ENCODE results near the gene GDPD5. TPM values are rescaled to one million over a fixed set of nuclear protein-coding genes. Genes with fewer than 3 reads are reported as not detected.

The GDPD5 gene
- total and polyA plus RNA-seq, 2 donors (not counting 3 experiments of a cell fraction or from before 2014, with no cell fraction given), result 60.2 to 79.2 TPM

DNA sequence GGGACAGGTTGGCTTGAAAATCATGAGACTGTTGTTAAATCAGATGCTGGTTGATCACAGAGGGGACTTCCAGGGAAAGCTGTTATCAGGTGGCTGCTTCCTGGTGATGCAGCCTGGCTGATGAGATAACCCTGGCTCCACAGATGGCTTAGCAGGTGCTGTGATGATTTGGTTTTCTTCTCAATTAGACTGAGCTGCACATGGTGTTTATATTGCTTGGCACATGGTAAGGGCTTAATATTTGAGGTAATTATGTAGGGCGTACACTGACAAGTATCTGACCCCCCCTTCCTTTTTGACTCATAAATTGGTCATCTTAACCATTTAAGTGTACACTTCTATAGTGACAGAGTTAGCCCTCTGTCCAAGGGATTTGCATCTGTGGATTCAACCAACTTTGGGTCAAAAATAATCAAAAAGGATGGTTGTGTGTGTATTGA is 119.4 kb downstream of the GDPD5 start:
- TF ChIP-seq EZH2 (IDR thresholded peaks at IDR 0.05; ENCODE audit: borderline replicate concordance, low read depth, low read length, severe bottlenecking) (no peak), GATA2 (IDR thresholded peaks at IDR 0.05; ENCODE audit: insufficient read depth, insufficient read length, low read depth, low read length) (peak; percentile 95), MYC (IDR thresholded peaks at IDR 0.05; ENCODE audit: low read depth, low read length) (no peak), POLR2A (IDR thresholded peaks at IDR 0.05; ENCODE audit: low read depth, low read length) (peak; percentile 77), FOS (IDR thresholded peaks at IDR 0.05; ENCODE audit: borderline replicate concordance, insufficient read depth, low read length) (peak; percentile 54), JUN (IDR thresholded peaks at IDR 0.05; ENCODE audit: borderline replicate concordance, insufficient read depth, insufficient read length, low read depth) (no peak), POLR2AphosphoS5 (IDR thresholded peaks at IDR 0.05; ENCODE audit: insufficient read depth, low read depth, low read length) (peak; percentile 82)
- TF ChIP-seq, protein P1, sequence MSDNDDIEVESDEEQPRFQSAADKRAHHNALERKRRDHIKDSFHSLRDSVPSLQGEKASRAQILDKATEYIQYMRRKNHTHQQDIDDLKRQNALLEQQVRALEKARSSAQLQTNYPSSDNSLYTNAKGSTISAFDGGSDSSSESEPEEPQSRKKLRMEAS (IDR thresholded peaks at IDR 0.05; ENCODE audit: insufficient read depth, insufficient read length), result peak; percentile 42
- TF ChIP-seq, protein P2, sequence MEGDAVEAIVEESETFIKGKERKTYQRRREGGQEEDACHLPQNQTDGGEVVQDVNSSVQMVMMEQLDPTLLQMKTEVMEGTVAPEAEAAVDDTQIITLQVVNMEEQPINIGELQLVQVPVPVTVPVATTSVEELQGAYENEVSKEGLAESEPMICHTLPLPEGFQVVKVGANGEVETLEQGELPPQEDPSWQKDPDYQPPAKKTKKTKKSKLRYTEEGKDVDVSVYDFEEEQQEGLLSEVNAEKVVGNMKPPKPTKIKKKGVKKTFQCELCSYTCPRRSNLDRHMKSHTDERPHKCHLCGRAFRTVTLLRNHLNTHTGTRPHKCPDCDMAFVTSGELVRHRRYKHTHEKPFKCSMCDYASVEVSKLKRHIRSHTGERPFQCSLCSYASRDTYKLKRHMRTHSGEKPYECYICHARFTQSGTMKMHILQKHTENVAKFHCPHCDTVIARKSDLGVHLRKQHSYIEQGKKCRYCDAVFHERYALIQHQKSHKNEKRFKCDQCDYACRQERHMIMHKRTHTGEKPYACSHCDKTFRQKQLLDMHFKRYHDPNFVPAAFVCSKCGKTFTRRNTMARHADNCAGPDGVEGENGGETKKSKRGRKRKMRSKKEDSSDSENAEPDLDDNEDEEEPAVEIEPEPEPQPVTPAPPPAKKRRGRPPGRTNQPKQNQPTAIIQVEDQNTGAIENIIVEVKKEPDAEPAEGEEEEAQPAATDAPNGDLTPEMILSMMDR (IDR thresholded peaks at IDR 0.05; ENCODE audit: extremely low read depth in 1 of 2, insufficient read depth in 1 of 2, low read depth in 1 of 2, low read length in 2 of 2), result no peak
- dilution Hi-C loops (cut with MboI; ENCODE audit: extremely low pct_ligation_motif_present, low sequenced_read_pairs), result no loop called here
- peaks cover 56% of the 10 kb centered on the region for H3K4me1 ChIP-seq (ENCODE audit: control insufficient read depth, extremely low read depth, insufficient read depth, low read length)
- FAIRE-seq (peak; percentile 57), DNase-seq (ENCODE audit: low read depth, low spot score) (peak; percentile 94)
- ChIA-PET CTCF (interaction anchor here (1.0 to 3.7 kb wide), 4 partner anchors 12 to 148 kb away, joined by 3 to 49 read pairs (median 11); no protein-coding TSS in a partner anchor), POLR2A (interaction anchor here (1.1 kb wide), 1 partner anchor 10 kb away, joined by 3 read pairs; no protein-coding TSS in a partner anchor)
- no TSS peak for BruUV-seq (replicated peaks)
- no peak overlapping the region for H2AFZ ChIP-seq (ENCODE audit: low read depth, low read length)
- intact Hi-C loops (cut with micrococcal nuclease), result no loop called here
- no peak overlapping the region for H3K27ac ChIP-seq (ENCODE audit: insufficient read depth, low read depth, low read length)
- peaks cover 62% of the 10 kb centered on the region for H3K79me2 ChIP-seq (ENCODE audit: control insufficient read depth, insufficient read depth, low read length)
- H3K9me1 ChIP-seq (replicated peaks; ENCODE audit: control insufficient read depth, extremely low read depth, insufficient read depth, low read length), result no peaks in the 10 kb centered on the region
- H4K20me1 ChIP-seq (replicated peaks; ENCODE audit: control insufficient read depth, extremely low read depth, insufficient read depth, low read length), result peaks cover 9% of the 10 kb centered on the region
- H3K4me3 ChIP-seq (replicated peaks in 1 of 3; ENCODE audit: insufficient read depth in 1 of 3, low read depth in 1 of 3, low read length in 3 of 3), result no peak overlapping the region
- no peak overlapping the region for H3K4me2 ChIP-seq (ENCODE audit: insufficient read depth, low read length)
- H3K9ac ChIP-seq (replicated peaks; ENCODE audit: extremely low read depth, insufficient read depth, low read length), result no peak overlapping the region
- H3K27me3 ChIP-seq (ENCODE audit: control insufficient read depth in 2 of 2, insufficient read depth in 2 of 2, low read length in 2 of 2), result no peaks in the 10 kb centered on the region
- H3K36me3 ChIP-seq (ENCODE audit: control insufficient read depth in 2 of 2, extremely low read depth in 1 of 2, insufficient read depth in 2 of 2, low read length in 2 of 2), result peaks cover 34 to 44% of the 10 kb centered on the region in 2 experiments
- no peaks in the 10 kb centered on the region for H3K9me3 ChIP-seq (replicated peaks; ENCODE audit: control insufficient read depth, insufficient read depth, low read length)

Measured in endothelial cell of umbilical vein (primary cell).